Fibroblast of skin of abdomen (primary cell): ENCODE measurements around the gene CENPT. TPM values are rescaled to one million over a fixed set of nuclear protein-coding genes. Genes with fewer than 3 reads are reported as not detected.

Source experiments
- DNase-seq: peaks from one replicate; pipeline ENCODE4 v3.0.0-alpha.2; 2013
- polyA plus RNA-seq, 2 experiments: library from polyadenylated mRNA; unstranded; fragments of 120-200 nt; gene quantifications; one replicate each; pipeline ENCODE4 v1.2.1, GENCODE V29; 2013; ENCODE audit not compliant: insufficient read length in 2 of 2

The CENPT gene
- polyA plus RNA-seq (2013, experiment 1 of 2; ENCODE audit: insufficient read length), result 27.2 TPM
- polyA plus RNA-seq (2013, experiment 2 of 2; ENCODE audit: insufficient read length), result 30.0 TPM

DNA sequence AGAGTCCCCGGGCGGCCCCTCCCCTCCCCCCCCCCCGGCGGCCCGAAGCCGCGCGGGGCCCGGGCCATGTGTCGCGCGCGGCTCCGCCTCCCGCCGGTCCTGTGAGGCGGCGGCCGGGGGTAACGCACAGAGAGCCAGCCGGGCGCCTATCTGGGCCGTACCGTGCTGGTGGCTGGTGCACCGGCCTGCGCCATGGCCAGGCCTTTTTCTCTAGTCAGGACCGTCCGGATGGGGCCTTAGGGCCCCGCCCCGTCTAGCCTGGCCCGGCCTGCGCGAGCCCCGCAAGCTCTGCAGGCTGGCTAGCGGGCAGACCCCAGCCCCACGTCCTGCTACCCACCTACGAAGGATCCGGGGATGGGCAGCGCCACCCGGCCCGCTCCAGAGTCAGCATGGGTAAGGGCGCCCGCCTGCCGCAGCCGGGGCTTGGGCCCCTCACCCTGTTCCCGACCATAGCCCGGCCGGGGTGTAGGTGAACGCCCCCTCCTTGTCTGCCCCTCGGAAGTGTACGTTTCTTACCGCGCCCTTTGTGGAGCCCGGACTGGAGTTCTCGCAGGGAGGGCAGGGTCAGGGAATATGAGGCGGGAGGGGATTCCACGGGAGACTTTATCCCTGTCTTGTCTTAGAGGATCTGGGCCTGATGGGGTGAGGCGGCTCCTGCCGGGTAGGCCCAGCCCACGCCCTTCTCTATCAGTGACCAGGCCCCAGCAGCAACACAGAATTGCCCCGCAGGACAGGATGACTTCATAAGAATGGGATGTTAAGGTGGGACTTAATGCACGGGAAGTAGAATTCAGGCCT is at the start of gene CENPT:
TSS of gene CENPT (minus strand) at position 630 of the 798 bp plus-strand sequence. CDS start 13,834 bp downstream, outside the sequence.
- DNase-seq, result peak; percentile 51

DNA sequence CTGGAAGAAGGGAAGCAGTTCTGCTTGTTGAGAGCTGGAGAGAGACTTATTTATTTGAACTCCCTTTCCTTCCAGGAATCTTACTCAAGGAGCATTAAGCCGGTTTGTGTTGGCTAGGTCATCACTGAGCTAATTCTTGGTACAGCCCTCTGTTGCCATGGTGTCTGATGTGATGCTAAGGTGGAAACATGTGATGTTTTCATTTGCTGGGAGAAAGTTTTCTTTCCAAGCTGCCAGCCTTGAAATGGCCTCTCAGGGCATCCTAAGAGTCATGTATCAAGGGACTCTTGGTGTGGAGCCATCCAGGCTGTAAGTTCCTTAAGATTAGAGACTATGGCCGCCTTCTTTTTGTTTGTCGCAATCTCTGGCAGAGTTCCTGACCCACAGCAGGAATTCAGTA is 49.7 kb upstream of the CENPT start:
- DNase-seq, result no peak

DNA sequence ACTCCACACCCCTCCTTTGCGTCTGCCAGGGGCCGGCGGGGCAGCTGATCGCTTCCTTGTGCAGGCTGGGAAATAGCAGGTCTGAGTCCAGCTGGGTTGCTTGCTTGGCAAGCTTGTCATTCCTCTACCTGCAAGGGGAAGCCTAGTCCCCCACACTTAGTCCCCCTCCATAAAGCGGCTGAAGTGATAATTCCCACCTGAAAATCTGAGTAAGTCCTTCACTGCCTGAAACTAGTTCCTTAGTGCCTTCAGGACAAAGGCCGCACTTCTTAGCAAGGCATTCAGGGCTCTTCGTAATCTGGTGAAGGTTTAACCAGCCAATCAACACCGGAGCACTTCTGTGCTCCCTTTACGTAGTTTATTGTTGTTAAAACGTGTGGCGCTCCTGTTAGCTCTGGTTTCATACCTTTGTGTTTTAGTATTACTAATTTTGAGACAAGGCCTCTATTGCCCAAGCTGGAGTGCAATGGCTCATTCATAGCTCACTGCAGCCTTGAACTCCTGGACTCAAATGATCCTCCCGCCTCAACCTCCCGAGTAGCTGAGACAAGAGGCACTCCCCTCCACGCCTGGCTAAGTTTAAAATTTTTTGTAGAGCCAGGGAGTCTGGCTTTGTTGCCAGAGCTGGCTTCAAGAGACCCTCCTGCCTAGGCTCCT is 46.4 kb upstream of the CENPT start:
- DNase-seq, result no peak

DNA sequence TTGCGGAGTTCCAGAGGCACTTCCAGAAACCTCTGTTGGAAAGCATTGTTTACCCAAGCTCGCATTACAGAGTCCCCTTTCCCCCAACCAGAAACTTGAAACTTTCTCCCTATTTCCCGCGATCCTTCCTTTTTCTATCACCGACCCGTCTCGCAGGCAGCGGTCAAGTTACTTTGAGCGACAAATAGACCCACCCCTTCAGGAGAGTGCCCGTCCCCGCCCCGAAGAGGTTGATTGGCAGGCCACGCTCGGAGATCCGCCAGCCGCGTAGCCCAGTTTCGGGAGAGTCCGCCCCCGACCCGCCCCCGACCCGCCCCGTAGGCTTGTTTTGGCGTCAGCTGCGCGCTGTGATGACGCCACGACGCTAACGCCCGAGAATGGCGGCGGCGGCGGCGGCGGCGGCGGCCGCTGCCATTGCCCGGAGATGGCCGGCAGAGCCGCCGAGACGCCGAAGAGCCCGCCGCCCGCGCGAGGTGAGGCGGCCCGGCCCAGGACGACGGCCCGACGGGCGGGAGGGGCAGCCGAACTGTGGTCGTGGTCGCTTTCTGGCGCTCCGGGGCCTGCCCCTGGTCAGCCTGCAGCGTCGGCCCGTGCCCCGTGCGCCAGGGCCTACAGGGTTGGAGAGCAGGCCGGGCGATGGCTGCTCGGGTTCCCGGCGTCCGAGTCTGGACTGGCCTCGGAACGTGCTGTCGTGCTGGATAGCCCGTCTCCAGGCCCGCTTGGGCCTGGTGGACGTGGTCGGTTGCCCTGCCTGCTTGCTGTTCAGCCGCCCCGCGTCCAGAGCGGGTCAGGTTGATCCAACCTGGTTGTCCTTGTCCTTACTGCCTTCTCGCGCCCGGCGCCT is 45.6 kb upstream of the CENPT start, which contains the start of gene PSKH1:
TSS of gene PSKH1 (plus strand) at position 356 of the 844 bp plus-strand sequence. CDS start 15,496 bp downstream, outside the sequence.
- peak; percentile 96 for DNase-seq

DNA sequence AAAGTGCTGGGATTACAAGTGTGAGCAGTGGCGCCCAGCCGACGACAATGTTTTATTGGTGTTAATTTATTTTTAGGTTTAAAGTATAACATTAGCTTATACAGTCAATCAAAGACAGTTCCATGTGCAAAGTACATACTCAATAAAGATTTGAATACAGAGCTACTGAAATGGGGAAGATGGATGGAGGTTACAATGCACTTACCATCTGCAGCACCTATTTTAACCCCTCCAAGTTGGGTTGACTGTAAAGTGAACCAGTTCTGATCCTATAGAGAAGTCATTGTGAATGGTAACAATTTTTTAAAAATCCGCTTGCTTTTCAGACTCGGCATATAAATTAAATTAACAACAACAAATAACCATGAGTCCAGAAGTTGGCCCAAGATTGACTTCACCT is 44.9 kb upstream of the CENPT start:
- DNase-seq, result no peak

GRCh38 chr16:67888331-67888730 is 40.8 kb upstream of the CENPT start:
- no peak for DNase-seq

- DNase-seq, result no peak
Measured at GRCh38 chr16:67886387-67886786, 38.9 kb upstream of the CENPT start.

DNA sequence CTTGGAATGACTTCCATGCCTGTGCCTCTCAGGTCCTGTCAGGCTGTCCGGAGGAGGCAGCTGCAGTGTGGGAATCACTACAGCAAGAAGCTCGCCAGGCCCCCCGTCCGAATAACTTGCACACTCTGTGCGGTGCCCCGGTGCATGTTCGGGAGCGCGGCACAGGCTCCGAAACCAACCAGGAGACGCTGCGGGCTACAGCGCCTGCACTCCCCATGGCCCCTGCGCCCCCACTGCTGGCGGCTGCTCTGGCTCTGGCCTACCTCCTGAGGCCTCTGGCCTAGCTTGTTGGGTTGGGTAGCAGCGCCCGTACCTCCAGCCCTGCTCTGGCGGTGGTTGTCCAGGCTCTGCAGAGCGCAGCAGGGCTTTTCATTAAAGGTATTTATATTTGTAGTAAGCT is 38.5 kb upstream of the CENPT start:
- no peak for DNase-seq

DNA sequence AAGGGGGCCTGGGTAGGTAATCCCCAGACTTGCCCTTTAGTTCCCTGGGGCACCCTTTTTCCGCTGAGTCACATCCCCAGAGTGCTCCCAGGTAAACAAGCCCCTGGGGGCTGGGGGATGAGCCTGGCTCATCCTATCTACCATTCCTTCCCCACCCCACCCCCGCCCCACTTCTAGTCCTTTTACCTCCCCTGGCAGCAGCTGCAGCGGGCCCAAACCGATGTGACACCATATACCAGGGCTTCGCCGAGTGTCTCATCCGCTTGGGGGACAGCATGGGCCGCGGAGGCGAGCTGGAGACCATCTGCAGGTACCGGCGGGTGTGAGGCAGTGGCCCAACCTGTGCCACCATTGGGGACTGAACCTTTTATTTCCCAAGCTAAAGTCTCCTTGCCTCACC is 38.1 kb upstream of the CENPT start:
- no peak for DNase-seq

DNA sequence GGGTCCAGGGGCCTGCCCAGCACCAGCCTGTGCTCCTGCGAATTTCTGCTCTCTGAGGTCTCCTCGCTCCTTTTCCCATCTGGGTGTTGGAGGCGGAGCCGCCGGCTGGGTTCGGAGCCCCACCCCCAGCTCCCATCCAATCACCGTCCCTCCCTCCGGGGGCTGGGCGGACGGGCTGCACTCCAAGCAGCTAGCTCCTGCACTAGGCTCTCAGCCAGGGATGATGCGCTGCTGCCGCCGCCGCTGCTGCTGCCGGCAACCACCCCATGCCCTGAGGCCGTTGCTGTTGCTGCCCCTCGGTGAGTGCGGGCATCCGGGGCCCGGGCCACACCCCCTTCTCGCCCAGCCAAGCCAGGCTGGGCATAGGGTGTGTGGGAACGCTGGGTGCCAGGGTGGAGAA is 37.2 kb upstream of the CENPT start, which contains the start of gene NRN1L:
TSS of gene NRN1L (plus strand) at position 202 of the 400 bp plus-strand sequence. CDS start at position 221, 19 bp downstream.
- peak; percentile 90 for DNase-seq

DNA sequence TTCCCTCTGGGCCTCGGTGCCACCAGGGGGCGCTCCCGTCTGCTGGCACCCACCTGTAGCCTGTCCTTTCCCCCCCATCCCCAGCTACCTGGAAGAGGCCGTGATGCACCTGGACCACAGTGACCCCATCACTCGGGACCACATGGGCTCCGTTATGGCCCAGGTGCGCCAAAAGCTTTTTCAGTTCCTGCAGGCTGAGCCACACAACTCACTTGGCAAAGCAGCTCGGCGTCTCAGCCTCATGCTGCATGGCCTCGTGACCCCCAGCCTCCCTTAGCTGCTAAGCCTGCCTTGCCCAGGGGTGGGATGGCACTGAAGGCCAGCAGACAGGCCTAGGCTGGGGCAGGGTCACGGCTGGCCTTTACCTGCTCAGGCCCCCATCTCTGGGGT is 36.4 kb upstream of the CENPT start:
- no peak for DNase-seq

GRCh38 chr16:67883146-67883871 is 35.8 kb upstream of the CENPT start:
- no peak for DNase-seq

DNA sequence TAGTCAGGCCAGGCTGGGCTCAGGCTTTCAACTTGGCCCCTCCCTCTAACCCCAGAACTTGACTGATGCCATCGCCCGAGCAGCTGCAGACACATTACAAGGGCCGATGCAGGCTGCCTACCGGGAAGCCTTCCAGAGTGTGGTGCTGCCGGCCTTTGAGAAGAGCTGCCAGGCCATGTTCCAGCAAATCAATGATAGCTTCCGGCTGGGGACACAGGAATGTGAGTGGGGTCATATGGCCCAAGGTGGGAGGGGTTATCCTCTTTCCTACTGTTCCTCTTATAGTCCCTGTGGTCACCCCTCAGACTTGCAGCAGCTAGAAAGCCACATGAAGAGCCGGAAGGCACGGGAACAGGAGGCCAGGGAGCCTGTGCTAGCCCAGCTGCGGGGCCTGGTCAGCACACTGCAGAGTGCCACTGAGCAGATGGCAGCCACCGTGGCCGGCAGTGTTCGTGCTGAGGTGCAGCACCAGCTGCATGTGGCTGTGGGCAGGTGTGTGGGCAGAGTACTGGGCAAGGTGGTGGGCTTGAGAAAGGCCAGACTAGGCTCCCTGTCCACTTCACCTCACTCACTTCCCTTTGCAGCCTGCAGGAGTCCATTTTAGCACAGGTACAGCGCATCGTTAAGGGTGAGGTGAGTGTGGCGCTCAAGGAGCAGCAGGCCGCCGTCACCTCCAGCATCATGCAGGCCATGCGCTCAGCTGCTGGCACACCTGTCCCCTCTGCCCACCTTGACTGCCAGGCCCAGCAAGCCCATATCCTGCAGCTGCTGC is 35.1 kb upstream of the CENPT start:
- DNase-seq, result no peak

- DNase-seq, result no peak
Measured at GRCh38 chr16:67881621-67882161, 34.2 kb upstream of the CENPT start.

GRCh38 chr16:67880584-67880983 is 33.1 kb upstream of the CENPT start:
- no peak for DNase-seq

- DNase-seq, result no peak
Measured at GRCh38 chr16:67879936-67880335, 32.4 kb upstream of the CENPT start.

DNA sequence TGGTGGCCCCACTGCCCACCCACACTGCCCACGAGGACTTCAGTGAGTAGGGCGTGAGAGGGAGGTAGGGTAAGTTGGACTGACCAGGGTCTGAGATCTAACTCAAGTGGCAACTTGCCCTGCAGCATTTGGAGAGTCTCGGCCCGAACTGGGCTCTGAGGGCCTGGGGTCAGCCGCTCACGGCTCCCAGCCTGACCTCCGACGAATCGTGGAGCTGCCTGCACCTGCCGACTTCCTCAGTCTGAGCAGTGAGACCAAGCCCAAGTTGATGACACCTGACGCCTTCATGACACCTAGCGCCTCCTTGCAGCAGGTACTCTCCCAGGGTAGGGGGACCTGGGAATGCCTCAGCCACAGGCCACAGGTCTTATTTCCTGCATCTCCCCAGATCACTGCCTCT is 32.0 kb upstream of the CENPT start:
- no peak for DNase-seq

DNA sequence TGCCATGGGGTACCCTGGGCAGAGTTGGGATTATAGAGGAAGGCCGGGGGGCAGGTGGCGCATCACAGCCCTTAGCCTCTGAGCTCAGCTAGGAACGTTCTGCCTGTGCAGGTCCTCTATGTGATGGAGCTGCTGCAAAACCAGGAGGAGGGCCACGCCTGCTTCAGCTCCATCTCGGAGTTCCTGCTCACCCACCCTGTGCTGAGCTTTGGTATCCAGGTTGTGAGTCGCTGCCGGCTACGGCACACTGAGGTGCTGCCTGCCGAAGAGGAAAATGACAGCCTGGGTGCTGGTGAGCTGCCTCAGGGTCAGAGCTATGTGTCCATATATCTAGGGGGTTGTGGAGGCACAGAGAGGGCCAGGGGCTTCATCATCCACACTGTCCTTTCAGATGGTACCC is 31.4 kb upstream of the CENPT start:
- DNase-seq, result no peak

DNA sequence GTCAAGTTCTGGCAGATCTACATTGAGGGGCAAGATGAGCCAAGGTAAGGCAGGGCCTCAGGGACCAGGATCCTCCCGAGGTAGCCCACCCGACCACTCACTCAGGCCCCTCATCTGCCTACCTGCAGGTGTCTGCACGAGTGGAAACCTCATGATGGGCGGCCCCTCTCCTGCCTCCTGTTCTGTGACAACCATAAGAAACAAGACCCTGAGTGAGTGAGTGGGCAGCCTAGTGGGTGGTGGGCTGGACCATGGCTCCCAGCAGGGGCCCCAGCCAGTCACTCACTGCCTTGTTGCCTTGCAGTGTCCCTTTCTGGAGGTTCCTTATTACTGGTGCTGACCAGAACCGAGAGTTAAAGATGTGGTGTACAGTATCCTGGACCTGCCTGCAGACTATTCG is 30.7 kb upstream of the CENPT start:
- no peak for DNase-seq

GRCh38 chr16:67877064-67877463 is 29.6 kb upstream of the CENPT start:
- no peak for DNase-seq

GRCh38 chr16:67874372-67874771 is 26.9 kb upstream of the CENPT start:
- no peak for DNase-seq
